GM12878 (cell line): Measurements from ENCODE around the gene ZDHHC7. TPM values are rescaled to one million over a fixed set of nuclear protein-coding genes. Genes with fewer than 3 reads are reported as not detected.
A peak's percentile ranks its signal among the peaks of the same experiment; 100 is the strongest.

Experiments
- ASH2L ChIP-seq: fragments of 300-600, 200-600 bp; sonication (generic); IDR thresholded peaks from 2 replicates; pipeline ENCODE4 v1.6.1; 2017; ENCODE audit warnings: low read depth, mild to moderate bottlenecking, borderline replicate concordance
- BCL11A ChIP-seq: IDR thresholded peaks from 2 replicates; pipeline ENCODE4 v1.6.1; 2011; ENCODE audit warnings: low read depth, low read length
- BHLHE40 ChIP-seq, 2 experiments: fragments of 450-650 bp in 1 of 2; IDR thresholded peaks; 2 replicates each; pipeline ENCODE4 v1.6.1; 2011 to 2017; ENCODE audit warnings: low read depth in 2 of 2, borderline replicate concordance in 1 of 2, improper control_type of control experiment in 1 of 2, low read length in 1 of 2, mild to moderate bottlenecking in 1 of 2
- BMI1 ChIP-seq: fragments of 450-650 bp; IDR thresholded peaks from 2 replicates; pipeline ENCODE4 v1.6.1; 2016; ENCODE audit warnings: mild to moderate bottlenecking, moderate library complexity, borderline replicate concordance
- CREB1 ChIP-seq: IDR thresholded peaks from 2 replicates; pipeline ENCODE4 v1.6.1; 2012; ENCODE audit warnings: low read depth, mild to moderate bottlenecking, inconsistent platforms
- EZH2 ChIP-seq: IDR thresholded peaks from 2 replicates; pipeline ENCODE4 v1.6.1; 2012; ENCODE audit warnings: low read depth, mild to moderate bottlenecking, control low read depth, inconsistent platforms, low read length, borderline replicate concordance; ENCODE audit not compliant: control insufficient read depth
- MXI1 ChIP-seq: fragments of 150-350 bp; IDR thresholded peaks from 2 replicates; pipeline ENCODE4 v1.6.1; 2011; ENCODE audit warnings: low read depth, mild to moderate bottlenecking, inconsistent platforms, low read length, improper control_type of control experiment
- NRF1 ChIP-seq: conservative IDR thresholded peaks from 2 replicates; pipeline ENCODE4 v1.6.1; 2011; ENCODE audit warnings: mild to moderate bottlenecking, low read depth, low read length, improper control_type of control experiment
- POLR2A ChIP-seq: IDR thresholded peaks from 2 replicates; pipeline ENCODE4 v1.6.1; 2011; ENCODE audit warnings: low read depth, mild to moderate bottlenecking, low read length
- POU2F2 ChIP-seq: IDR thresholded peaks from 3 replicates; pipeline ENCODE4 v1.6.1; 2011; ENCODE audit warnings: low read depth, mild to moderate bottlenecking, low read length, borderline replicate concordance
- RB1 ChIP-seq: fragments of 450-650 bp; formaldehyde crosslinking; IDR thresholded peaks from 2 replicates; pipeline ENCODE4 v1.6.1; 2017; ENCODE audit warnings: mild to moderate bottlenecking, borderline replicate concordance
- RCOR1 ChIP-seq: conservative IDR thresholded peaks from 2 replicates; pipeline ENCODE4 v1.6.1; 2012; ENCODE audit warnings: low read depth, low read length, improper control_type of control experiment
- RFX5 ChIP-seq: IDR thresholded peaks from 2 replicates; pipeline ENCODE4 v1.6.1; 2011; ENCODE audit warnings: low read depth, low read length, improper control_type of control experiment
- SIN3A ChIP-seq: IDR thresholded peaks from 2 replicates; pipeline ENCODE4 v1.6.1; 2012; ENCODE audit warnings: low read depth, low read length, improper control_type of control experiment
- SMAD5 ChIP-seq: IDR thresholded peaks from 2 replicates; pipeline ENCODE4 v1.6.1; 2016; ENCODE audit warnings: antibody characterized with exemption, low read depth
- STAT1 ChIP-seq: fragments of 450-650 bp; conservative IDR thresholded peaks from 2 replicates; pipeline ENCODE4 v1.6.1; 2014; ENCODE audit warnings: antibody characterized with exemption, mild to moderate bottlenecking
- SUZ12 ChIP-seq: fragments of 200-600 bp; sonication (generic); IDR thresholded peaks from one replicate; pipeline ENCODE4 v1.6.1; 2018; ENCODE audit warnings: antibody characterized with exemption, mild to moderate bottlenecking; ENCODE audit not compliant: unreplicated experiment
- TCF12 ChIP-seq: IDR thresholded peaks from 2 replicates; pipeline ENCODE4 v1.6.1; 2011; ENCODE audit warnings: low read depth, mild to moderate bottlenecking, low read length
- WRNIP1 ChIP-seq: IDR thresholded peaks from 2 replicates; pipeline ENCODE4 v1.6.1; 2011; ENCODE audit warnings: low read depth, low read length, improper control_type of control experiment, borderline replicate concordance
- YY1 ChIP-seq: IDR thresholded peaks from 2 replicates; pipeline ENCODE4 v1.6.1; 2011; ENCODE audit warnings: low read depth, mild to moderate bottlenecking, low read length
- ZSCAN29 ChIP-seq: fragments of 450-650 bp; IDR thresholded peaks from 2 replicates; pipeline ENCODE4 v1.6.1; 2017; ENCODE audit warnings: mild to moderate bottlenecking, moderate library complexity
- polyA plus RNA-seq, 11 experiments: library from polyadenylated mRNA; depleted of rRNA in 4 of 11; unstranded in 6 of 11; stranded (reverse) in 5 of 11; fragments of >200 nt; fragmentation: Nextera tagmentation in 4 of 11; fragmentation: Illumina TruSeq in 1 of 11; extraction: Ambion mirVana in 4 of 11; extraction: Trizol in 1 of 11; gene quantifications; 1 replicate in 1 of 11; 2 replicates in 10 of 11; pipeline versions ENCODE4 v1.2.1 to v1.2.3, GENCODE V29; 2011 to 2016; ENCODE audit warnings: inconsistent platforms in 2 of 11, missing spikeins in 2 of 11, low read depth in 1 of 11
- total RNA-seq, 4 experiments: library from RNA; depleted of rRNA in 3 of 4; stranded (reverse); fragments of >200 nt in 3 of 4; fragmentation: Illumina TruSeq in 1 of 4; extraction: Trizol in 1 of 4; gene quantifications; 2 replicates each; pipeline versions ENCODE4 v1.2.1 to v1.2.3, GENCODE V29; 2013 to 2021
- TF ChIP-seq, protein P1 (sequence below): fragments of 450-650 bp; IDR thresholded peaks from 2 replicates; pipeline ENCODE4 v1.6.1; 2018; ENCODE audit warnings: mild to moderate bottlenecking, low read depth, moderate library complexity; ENCODE audit not compliant: partially characterized antibody
- TF ChIP-seq, protein P2 (sequence below): fragments of 450-650 bp; IDR thresholded peaks from 2 replicates; pipeline ENCODE4 v1.6.1; 2017; ENCODE audit warnings: mild to moderate bottlenecking
- TF ChIP-seq, protein P3 (sequence below), 3 experiments: IDR thresholded peaks in 2 of 3; conservative IDR thresholded peaks in 1 of 3; 2 replicates each; pipeline ENCODE4 v1.5.1; 2011; ENCODE audit warnings: low read depth in 3 of 3, low read length in 3 of 3, mild to moderate bottlenecking in 3 of 3, control low read depth in 2 of 3, moderate library complexity in 2 of 3, inconsistent platforms in 1 of 3, mixed read lengths in 1 of 3; ENCODE audit not compliant: control insufficient read depth in 2 of 3, insufficient read depth in 1 of 3; ENCODE audit errors: extremely low read depth in 1 of 3

Gene ZDHHC7
- total and polyA plus RNA-seq, 10 of the 15 experiments (the other 5 are each of a cell fraction or from before 2014, with no cell fraction given), result 0.87 to 26.0 (median 20.0) TPM

DNA sequence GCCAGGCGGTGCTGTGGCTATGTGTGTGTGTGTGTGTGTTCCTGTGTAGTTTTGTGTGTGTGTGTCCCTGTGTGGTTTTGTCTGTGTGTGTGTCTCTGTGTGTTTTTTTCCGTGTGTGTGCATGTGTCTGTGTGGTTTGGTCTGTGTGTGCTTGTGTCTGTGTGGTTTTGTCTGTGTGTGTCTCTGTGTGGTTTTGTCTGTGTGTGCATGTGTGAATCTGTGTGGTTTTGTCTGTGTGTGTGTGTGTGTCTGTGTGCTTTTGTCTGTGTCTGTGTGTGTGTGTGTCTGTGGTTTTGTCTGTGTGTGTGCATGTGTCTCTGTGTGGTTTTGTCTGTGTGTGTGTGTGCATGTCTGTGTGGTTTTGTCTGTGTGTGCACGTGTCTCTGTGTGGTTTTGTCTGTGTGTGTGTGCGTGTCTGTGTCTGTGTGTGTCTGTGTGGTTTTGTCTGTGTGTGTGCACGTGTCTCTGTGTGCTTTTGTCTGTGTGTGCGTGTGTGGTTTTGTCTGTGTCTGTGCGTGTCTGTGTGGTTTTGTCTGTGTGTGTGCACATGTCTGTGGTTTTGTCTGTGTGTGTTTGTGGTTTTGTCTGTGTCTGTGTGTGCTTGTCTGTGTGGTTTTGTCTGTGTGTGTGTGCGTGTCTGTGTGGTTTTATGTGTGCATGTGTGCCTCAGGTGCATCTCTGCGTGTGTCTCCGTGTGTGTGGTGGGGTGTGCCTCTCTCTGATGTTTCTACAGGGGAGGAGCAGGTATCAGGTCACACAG is 62.3 kb downstream of the ZDHHC7 start (continued):
- TF ChIP-seq RCOR1 (no peak), RB1 (no peak), WRNIP1 (no peak), TCF12 (no peak), STAT1 (no peak), RFX5 (no peak), ZSCAN29 (no peak), BCL11A (no peak), POLR2A (no peak), BMI1 (no peak), BHLHE40 (IDR thresholded peaks at IDR 0.05; ENCODE audit: borderline replicate concordance in 1 of 2, low read depth in 2 of 2, low read length in 1 of 2) (peak; percentile 82 to 89), POU2F2 (no peak), SUZ12 (no peak), ASH2L (no peak), SMAD5 (no peak), NRF1 (no peak), EZH2 (no peak), YY1 (no peak), MXI1 (no peak), SIN3A (no peak), CREB1 (no peak)
- TF ChIP-seq, protein P1, sequence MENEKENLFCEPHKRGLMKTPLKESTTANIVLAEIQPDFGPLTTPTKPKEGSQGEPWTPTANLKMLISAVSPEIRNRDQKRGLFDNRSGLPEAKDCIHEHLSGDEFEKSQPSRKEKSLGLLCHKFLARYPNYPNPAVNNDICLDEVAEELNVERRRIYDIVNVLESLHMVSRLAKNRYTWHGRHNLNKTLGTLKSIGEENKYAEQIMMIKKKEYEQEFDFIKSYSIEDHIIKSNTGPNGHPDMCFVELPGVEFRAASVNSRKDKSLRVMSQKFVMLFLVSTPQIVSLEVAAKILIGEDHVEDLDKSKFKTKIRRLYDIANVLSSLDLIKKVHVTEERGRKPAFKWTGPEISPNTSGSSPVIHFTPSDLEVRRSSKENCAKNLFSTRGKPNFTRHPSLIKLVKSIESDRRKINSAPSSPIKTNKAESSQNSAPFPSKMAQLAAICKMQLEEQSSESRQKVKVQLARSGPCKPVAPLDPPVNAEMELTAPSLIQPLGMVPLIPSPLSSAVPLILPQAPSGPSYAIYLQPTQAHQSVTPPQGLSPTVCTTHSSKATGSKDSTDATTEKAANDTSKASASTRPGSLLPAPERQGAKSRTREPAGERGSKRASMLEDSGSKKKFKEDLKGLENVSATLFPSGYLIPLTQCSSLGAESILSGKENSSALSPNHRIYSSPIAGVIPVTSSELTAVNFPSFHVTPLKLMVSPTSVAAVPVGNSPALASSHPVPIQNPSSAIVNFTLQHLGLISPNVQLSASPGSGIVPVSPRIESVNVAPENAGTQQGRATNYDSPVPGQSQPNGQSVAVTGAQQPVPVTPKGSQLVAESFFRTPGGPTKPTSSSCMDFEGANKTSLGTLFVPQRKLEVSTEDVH, result no peak
- TF ChIP-seq, protein P2, sequence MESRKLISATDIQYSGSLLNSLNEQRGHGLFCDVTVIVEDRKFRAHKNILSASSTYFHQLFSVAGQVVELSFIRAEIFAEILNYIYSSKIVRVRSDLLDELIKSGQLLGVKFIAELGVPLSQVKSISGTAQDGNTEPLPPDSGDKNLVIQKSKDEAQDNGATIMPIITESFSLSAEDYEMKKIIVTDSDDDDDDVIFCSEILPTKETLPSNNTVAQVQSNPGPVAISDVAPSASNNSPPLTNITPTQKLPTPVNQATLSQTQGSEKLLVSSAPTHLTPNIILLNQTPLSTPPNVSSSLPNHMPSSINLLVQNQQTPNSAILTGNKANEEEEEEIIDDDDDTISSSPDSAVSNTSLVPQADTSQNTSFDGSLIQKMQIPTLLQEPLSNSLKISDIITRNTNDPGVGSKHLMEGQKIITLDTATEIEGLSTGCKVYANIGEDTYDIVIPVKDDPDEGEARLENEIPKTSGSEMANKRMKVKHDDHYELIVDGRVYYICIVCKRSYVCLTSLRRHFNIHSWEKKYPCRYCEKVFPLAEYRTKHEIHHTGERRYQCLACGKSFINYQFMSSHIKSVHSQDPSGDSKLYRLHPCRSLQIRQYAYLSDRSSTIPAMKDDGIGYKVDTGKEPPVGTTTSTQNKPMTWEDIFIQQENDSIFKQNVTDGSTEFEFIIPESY, result no peak
- TF ChIP-seq, protein P3, sequence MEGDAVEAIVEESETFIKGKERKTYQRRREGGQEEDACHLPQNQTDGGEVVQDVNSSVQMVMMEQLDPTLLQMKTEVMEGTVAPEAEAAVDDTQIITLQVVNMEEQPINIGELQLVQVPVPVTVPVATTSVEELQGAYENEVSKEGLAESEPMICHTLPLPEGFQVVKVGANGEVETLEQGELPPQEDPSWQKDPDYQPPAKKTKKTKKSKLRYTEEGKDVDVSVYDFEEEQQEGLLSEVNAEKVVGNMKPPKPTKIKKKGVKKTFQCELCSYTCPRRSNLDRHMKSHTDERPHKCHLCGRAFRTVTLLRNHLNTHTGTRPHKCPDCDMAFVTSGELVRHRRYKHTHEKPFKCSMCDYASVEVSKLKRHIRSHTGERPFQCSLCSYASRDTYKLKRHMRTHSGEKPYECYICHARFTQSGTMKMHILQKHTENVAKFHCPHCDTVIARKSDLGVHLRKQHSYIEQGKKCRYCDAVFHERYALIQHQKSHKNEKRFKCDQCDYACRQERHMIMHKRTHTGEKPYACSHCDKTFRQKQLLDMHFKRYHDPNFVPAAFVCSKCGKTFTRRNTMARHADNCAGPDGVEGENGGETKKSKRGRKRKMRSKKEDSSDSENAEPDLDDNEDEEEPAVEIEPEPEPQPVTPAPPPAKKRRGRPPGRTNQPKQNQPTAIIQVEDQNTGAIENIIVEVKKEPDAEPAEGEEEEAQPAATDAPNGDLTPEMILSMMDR (IDR thresholded peaks at IDR 0.05 in 2 of 3, conservative IDR thresholded peaks at IDR 0.05 in 1 of 3; ENCODE audit: control insufficient read depth in 2 of 3, extremely low read depth in 1 of 3, insufficient read depth in 1 of 3, low read depth in 3 of 3, low read length in 3 of 3), result no peak
